NCI-H82 treated with DMSO at 0.1 percent for 48 hours (cell line): ENCODE measurements around the gene RPS5.

Experiments
- DNase-seq: peaks from one replicate; lab custom pipeline; 2025; ENCODE audit not compliant: unreplicated experiment; lab: John Stamatoyannopoulos, UW

The RPS5 gene

GRCh38 chr19:58385313-58385890 lies 1.7 kb upstream of the RPS5 start:
- DNase-seq, result no peak

GRCh38 chr19:58385891-58386575 lies 1.0 kb upstream of the RPS5 start:
- DNase-seq, result no peak

DNA sequence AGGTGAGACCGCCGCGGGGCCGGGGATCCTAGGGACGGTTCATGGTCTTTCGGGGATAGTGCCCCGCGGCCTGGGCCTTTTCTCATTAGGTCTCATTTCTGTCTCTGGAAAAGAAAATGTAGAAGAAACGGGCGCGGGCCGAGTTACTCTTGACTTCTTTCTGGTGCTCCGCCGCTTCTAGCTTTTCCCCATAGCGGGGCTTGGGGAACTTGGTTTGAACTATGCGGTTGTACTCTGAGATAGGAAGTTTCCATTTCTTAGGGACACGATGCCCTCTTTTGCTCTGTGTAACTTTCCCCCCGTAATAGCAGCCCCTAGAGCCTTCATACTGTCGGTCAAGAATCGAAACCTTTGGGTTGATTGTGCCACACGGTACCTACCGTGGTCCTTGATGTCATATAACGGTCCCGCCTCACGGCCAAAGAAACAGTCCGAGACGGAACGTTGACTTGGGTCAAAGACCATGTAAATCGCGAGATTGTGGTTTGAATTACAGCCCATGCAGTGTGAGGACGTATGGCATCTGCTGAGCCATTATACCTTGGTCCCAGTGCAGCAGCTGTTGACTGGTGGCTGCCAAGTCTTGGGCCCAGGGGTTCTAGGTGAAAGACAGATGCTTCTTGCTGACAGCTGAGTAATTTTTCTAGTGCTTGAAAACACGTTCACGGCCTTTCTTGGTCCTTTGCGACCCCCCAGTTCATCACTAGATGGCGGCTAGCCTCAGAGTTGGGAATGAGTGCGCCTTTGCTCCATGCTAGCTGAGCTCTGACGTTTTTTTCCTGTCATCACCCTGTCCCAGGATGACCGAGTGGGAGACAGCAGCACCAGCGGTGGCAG lies 487 bp downstream of the RPS5 start:
- DNase-seq, result no peak

- no peak for DNase-seq
Measured at GRCh38 chr19:58388175-58388526, 1.1 kb downstream of the RPS5 start.

GRCh38 chr19:58392945-58393724 lies 6.1 kb downstream of the RPS5 start:
- DNase-seq, result no peak

GRCh38 chr19:58393725-58394033 lies 6.6 kb downstream of the RPS5 start:
- no peak for DNase-seq

- no peak for DNase-seq
Measured at GRCh38 chr19:58394821-58395219, 7.8 kb downstream of the RPS5 start.

DNA sequence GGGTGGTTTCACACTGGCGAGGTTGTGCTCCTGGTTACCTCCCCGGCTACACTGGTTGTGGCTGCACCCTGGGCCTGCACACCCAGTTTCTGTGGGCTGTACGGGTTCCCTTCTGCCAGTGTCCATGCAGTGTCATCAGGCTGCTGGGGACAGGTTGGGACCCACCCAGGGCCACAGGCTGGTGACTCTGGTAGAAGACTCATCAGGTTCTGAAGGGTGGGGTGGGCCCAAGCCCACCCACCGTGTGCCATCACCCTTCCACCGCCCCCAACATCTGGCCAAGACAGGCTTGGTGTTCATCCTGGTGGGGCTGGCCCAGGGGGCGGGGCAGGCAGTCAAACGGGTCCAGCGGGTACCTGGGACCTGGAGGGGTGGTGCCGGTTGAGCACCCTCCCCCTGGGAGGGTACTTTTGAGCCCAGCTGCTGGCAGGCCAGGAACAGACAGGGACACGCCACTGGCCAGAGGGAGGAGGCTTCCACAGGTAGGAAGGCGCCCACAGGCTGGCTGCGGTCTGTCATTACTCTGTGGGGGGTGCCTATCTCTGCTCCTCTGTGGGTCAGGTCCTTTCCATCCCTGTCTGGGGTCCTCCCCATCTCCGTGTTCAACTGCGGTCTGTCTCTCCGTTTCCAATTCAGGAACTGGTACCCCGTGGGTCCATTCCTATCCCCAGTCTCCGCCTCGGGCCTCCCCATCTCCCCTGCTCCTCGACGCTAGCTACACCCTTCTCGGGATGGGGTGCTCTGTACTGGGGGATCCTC lies 8.3 kb downstream of the RPS5 start, which contains the start of gene RNF225:
TSS of gene RNF225 (plus strand) at position 437 of the 759 bp plus-strand sequence. CDS start 434 bp downstream, outside the sequence.
- no peak for DNase-seq

DNA sequence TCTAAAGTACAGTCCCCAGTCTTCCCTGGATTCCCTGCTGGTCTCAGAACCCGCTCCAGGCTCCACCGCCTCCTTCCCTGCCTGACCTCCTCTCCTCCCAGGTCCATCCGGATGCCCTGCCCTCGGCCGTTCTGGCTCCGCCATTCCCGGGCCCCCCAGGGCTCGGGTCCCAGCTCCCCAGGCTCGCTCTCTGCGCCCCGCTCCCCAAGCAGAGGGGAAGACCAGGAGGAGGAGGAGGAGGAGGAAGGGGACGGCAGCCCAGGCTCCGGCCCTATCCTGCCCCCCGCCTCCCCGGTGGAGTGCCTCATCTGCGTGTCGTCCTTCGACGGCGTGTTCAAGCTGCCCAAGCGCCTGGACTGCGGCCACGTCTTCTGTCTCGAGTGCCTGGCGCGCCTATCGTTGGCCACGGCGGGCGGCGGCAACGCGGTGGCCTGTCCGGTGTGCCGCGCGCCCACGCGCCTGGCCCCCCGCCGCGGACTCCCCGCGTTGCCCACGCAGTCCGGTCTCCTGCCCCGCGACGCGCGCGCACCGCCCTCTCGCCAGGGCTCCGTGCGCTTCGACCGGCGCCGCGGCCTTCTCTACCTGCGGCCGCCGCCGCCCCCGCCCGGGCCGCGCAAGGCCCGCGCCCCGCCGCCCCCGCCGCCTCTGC lies 9.0 kb downstream of the RPS5 start:
- no peak for DNase-seq

DNA sequence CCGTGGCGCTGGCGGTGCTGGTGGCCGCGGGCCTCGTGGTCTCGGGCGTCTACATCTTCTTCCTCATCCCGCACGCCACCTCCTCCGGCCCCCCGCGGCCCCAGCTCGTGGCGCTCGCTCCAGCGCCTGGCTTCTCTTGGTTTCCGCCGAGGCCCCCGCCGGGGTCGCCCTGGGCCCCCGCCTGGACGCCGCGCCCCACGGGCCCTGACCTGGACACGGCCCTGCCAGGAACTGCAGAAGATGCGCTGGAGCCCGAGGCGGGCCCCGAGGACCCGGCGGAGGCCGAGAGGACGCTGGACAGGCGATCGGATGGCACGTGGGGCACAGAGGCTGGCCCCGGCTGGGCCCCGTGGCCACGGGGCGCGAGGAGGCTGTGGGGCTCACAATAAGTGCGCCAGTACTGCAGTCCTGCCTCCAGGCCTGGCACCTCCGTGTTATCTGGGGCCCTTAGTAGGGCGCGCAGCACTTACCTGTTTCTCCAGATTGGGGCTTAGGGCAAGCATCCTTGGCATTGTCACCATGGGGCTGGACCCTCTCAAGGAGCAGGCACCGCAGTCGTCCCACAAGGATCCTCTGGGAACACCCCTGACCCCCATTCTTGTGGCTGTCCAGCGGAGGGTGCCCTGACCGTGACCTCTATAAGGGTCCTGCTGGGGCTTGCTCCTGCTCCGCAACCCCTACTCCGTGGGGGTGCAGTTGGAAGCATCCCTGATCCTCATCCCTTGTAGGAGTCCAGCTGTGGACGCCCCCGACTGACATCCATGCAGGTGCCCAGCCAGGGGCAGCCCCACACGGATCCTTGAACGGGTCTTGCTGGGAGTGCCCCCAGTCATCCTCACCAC lies 9.8 kb downstream of the RPS5 start:
- DNase-seq, result no peak

DNA sequence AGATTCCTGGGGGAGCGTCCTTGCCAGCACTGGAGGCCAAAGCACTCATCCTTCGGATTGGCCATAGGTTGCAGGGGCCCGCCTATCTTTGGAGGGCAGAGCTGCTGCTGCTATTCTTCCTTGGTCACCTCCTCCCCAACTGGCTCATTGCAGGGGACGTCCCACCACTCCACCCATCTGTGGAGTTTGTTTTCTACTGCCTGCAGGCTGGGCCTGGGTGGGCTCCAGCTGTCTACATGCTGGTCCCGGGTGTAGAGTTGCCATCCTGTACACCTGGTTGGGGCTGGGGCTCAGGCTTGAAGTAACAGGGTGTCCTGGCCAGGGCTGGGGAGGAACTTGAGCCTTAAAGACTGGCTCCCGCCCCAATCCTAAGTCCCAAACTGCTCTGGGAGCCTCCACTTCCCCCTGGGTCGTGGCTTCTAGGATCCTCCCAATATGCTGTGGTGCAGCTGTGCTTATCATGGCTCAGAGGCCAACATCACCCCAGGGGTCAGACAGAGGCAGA lies 10.5 kb downstream of the RPS5 start:
- no peak for DNase-seq

- no peak for DNase-seq
Measured at GRCh38 chr19:58398087-58398486, 11.0 kb downstream of the RPS5 start.

- DNase-seq, result no peak
Measured at GRCh38 chr19:58398545-58398944, 11.5 kb downstream of the RPS5 start.

GRCh38 chr19:58399903-58400302 lies 12.8 kb downstream of the RPS5 start:
- no peak for DNase-seq

GRCh38 chr19:58400316-58400915 lies 13.3 kb downstream of the RPS5 start:
- DNase-seq, result no peak

- DNase-seq, result peak; percentile 96
Measured at GRCh38 chr19:58400916-58401839, 14.1 kb downstream of the RPS5 start.

GRCh38 chr19:58401840-58402421 lies 14.9 kb downstream of the RPS5 start:
- DNase-seq, result no peak
